ENCODE measurements around the gene CEACAM1. TPM values are rescaled to one million over a fixed set of nuclear protein-coding genes. Genes with fewer than 3 reads are reported as not detected.
"Not testable (repeated sequence)": the region's sequence is repeated elsewhere in the genome, so short reads cannot be mapped to it uniquely, and the experiment has no call there.

Gene CEACAM1
- total and polyA plus RNA-seq, 2 of the 13 experiments (the other 11 are each of a cell fraction or from before 2014, with no cell fraction given): 13.5 to 332 TPM

DNA sequence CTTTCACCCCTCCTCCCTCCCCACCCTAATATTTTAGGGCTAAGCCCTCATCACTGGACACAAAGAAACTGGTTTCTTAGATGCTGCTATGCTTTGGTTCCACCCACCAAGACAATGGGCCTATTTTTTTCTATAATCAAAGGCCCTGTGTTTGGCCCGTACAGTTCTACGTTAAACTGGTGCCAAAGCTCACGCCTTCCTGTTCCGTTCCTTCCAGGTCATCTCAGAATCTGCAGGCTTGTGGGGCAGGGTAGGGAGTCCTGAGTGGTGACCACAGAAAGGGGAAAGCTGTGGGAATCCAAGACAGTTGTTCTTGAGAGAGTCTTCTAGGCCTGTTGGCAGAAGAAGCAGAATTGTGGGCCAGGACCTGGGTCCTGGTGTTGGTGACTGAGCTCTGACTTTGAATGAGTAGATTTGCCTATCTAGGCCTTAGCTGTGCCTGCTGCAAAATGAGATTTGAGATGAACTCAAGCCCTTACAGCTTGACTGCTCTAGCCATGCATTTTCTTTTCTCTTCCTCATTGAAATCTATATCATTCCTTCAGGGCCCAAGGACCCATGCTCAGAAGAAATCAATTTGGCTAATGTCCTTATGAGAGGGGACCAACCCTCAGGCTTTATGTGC is 66.5 kb downstream of the CEACAM1 start (continued):
- peak; percentile 25; the same call in 1 of the 2 replicates for TF ChIP-seq ETV5 (CRISPR knock-in tag; IDR thresholded peaks at IDR 0.05; ENCODE audit: borderline replicate concordance)
- TF ChIP-seq KLF9 (CRISPR knock-in tag; IDR thresholded peaks at IDR 0.05; ENCODE audit: low read depth): no peak
- TF ChIP-seq, protein P1, sequence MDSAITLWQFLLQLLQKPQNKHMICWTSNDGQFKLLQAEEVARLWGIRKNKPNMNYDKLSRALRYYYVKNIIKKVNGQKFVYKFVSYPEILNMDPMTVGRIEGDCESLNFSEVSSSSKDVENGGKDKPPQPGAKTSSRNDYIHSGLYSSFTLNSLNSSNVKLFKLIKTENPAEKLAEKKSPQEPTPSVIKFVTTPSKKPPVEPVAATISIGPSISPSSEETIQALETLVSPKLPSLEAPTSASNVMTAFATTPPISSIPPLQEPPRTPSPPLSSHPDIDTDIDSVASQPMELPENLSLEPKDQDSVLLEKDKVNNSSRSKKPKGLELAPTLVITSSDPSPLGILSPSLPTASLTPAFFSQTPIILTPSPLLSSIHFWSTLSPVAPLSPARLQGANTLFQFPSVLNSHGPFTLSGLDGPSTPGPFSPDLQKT (CRISPR knock-in tag; IDR thresholded peaks at IDR 0.05; ENCODE audit: borderline replicate concordance): no peak

DNA sequence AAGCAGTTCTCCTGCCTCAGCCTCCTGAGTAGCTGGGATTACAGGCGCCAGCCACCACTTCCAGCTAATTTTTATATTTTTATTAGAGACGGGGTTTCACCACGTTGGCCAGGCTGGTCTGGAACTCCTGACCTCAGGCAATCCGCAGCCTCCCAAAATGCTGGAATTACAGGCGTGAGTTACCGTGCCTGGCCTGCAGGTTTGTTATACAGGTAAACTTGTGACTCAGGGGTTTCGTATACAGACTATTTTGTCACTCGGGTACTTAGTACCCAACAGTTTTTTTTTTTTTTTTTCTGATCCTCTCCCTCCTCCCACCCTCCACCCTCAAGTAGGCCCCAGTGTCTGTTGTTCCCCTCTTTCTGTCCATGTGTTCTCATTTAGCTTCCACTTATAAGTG is 67.0 kb downstream of the CEACAM1 start:
- ATAC-seq; H3K79me2 ChIP-seq (ENCODE audit: insufficient read depth, low read length); in situ Hi-C loops (cut with HindIII; ENCODE audit: extremely low pct_ligation_motif_present, low pct_unique_long_range_greater_than_20kb); H3K27me3 ChIP-seq (ENCODE audit: control insufficient read depth in 1 of 2, insufficient read depth in 2 of 2, low read length in 2 of 2); FAIRE-seq; H4K20me1 ChIP-seq (ENCODE audit: insufficient read depth, low read length); H2AFZ ChIP-seq (ENCODE audit: low read length); H3K4me3 ChIP-seq (replicated peaks in 1 of 3; ENCODE audit: insufficient read depth in 1 of 3, low read depth in 2 of 3, low read length in 3 of 3); H3K36me3 ChIP-seq (replicated peaks in 1 of 2; ENCODE audit: control insufficient read depth in 1 of 2, insufficient read depth in 2 of 2, low read length in 2 of 2); H3K9me3 ChIP-seq (ENCODE audit: low read length); BruUV-seq (replicated peaks); H3K9ac ChIP-seq (ENCODE audit: insufficient read depth, low read depth, low read length); DNase-seq (ENCODE audit: low spot score); TF ChIP-seq CREB1 (IDR thresholded peaks at IDR 0.05): not testable (repeated sequence)
- ChIA-PET POLR2A (interaction anchor here (1.2 to 1.6 kb wide), 3 partner anchors 11 to 67 kb away, joined by 3 to 9 read pairs (median 6); partner anchors contain the start of gene CEACAM1), CTCF (ENCODE audit: low intra/inter-chr PET ratio, low total read pairs) (interaction anchor here (1.6 kb wide), 1 partner anchor 68 kb away, joined by 4 read pairs; no protein-coding TSS in a partner anchor)
- TF ChIP-seq CREB1 (CRISPR knock-in tag; IDR thresholded peaks at IDR 0.05) (0 out of 2 replicates have a peak, but pooled peaks have one; percentile 21), HOXA3 (CRISPR knock-in tag; IDR thresholded peaks at IDR 0.05) (0 out of 2 replicates have a peak, but pooled peaks have one; percentile 1), ZNF34 (CRISPR knock-in tag; IDR thresholded peaks at IDR 0.05; ENCODE audit: borderline replicate concordance) (0 out of 2 replicates have a peak, but pooled peaks have one; percentile 14)
- TF ChIP-seq, protein P2, sequence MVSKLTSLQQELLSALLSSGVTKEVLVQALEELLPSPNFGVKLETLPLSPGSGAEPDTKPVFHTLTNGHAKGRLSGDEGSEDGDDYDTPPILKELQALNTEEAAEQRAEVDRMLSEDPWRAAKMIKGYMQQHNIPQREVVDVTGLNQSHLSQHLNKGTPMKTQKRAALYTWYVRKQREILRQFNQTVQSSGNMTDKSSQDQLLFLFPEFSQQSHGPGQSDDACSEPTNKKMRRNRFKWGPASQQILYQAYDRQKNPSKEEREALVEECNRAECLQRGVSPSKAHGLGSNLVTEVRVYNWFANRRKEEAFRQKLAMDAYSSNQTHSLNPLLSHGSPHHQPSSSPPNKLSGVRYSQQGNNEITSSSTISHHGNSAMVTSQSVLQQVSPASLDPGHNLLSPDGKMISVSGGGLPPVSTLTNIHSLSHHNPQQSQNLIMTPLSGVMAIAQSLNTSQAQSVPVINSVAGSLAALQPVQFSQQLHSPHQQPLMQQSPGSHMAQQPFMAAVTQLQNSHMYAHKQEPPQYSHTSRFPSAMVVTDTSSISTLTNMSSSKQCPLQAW (CRISPR knock-in tag; IDR thresholded peaks at IDR 0.05): 0 out of 2 replicates have a peak, but pooled peaks have one; percentile 22
- TF ChIP-seq, protein P3, sequence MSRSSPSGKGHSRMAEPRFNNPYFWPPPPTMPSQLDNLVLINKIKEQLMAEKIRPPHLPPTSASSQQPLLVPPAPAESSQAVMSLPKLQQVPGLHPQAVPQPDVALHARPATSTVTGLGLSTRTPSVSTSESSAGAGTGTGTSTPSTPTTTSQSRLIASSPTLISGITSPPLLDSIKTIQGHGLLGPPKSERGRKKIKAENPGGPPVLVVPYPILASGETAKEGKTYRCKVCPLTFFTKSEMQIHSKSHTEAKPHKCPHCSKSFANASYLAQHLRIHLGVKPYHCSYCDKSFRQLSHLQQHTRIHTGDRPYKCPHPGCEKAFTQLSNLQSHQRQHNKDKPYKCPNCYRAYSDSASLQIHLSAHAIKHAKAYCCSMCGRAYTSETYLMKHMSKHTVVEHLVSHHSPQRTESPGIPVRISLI (CRISPR knock-in tag; IDR thresholded peaks at IDR 0.05; ENCODE audit: borderline replicate concordance): peak; percentile 63; the same call in 1 of the 2 replicates
- peak overlapping the region; percentile 69 for H3K27ac ChIP-seq (ENCODE audit: extremely low read length, insufficient read depth, low read length)
- H3K4me2 ChIP-seq (ENCODE audit: low read depth, low read length): peak overlapping the region; percentile 59
- 64% methylated on average over 8 of the region's 8 CpGs for WGBS (ENCODE audit: low lambda C conversion rate)
- intact Hi-C loops (cut with micrococcal nuclease; ENCODE audit: unreplicated experiment): loop anchor here (2.0 to 5.0 kb wide), 2 partner anchors 20 to 36 kb away; no protein-coding TSS in a partner anchor
- H3K4me1 ChIP-seq (ENCODE audit: insufficient read depth, low read length): peaks cover 57% of the 10 kb centered on the region

Measured in HepG2 (cell line).